HG03378 (cell line): ENCODE results near the gene OR52N4.
"Not testable (repeated sequence)": the region's sequence is repeated elsewhere in the genome, so short reads cannot be mapped to it uniquely, and the experiment has no call there.

Experiments
- ATAC-seq: cut with Tn5 transposase; IDR thresholded peaks from one replicate; pipeline ENCODE4 v1.9.1; 2021; ENCODE audit warnings: mild to moderate bottlenecking, moderate library complexity; ENCODE audit not compliant: unreplicated experiment

OR52N4 gene

DNA sequence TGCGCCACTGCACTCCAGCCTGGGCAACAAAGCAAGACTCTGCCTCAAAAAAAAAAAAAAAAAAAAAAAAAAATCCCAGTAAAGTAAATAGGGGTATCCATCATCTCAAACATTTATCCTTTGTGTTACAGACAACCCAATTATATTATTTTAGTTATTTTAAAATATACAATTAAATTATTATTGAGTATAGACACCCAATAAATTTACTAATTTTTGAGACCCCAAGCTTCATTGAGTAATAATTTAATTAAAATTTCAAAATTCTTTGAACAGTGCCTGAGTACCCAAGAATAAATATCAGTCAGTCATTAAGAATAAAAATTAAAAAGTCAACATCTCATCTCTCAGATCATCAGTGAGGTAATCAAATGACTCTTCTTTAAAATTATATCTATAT is at the start of gene OR52N4:
OR52N4 (plus strand) TSS at position 301 of the 400 bp plus-strand sequence. CDS start 498 bp downstream, outside the sequence.
- no peak for ATAC-seq

DNA sequence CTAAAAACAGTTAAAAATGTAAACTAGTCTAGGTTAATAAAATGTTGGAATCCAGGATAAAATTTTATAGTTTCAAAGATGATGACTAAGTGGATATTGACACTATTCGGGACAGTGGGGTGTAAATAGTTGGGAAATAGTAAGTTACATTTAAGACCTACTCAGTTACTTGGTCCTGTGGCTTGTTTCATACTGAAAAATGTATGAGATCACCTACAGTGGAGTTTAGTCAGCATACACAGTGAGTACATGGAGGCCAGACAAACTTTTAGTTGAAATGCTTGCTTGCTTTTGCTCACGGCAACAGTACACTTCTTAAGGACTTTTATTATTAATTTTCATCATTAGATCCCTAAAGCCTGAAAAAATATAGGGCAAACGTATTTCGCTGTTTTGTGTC is 48.4 kb upstream of the OR52N4 start:
- ATAC-seq: no peak

DNA sequence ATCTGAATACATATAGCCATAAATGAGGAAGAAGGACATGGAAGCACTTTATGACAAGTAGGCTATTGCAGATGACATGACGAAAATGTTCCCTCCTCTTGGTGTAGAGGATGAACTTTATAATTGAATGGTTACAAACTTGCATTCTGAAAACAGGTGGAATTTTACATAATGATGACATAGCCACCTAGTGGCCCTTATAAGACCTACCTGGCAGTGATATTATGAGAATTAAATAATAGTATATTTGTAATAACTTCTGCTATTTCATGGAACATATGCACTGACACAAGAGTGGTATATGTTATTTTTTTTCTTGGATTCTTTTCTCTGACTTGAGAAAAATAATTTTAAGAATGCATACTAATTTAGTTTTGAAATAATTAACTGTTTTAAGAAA is 41.5 kb upstream of the OR52N4 start:
- ATAC-seq: no peak

DNA sequence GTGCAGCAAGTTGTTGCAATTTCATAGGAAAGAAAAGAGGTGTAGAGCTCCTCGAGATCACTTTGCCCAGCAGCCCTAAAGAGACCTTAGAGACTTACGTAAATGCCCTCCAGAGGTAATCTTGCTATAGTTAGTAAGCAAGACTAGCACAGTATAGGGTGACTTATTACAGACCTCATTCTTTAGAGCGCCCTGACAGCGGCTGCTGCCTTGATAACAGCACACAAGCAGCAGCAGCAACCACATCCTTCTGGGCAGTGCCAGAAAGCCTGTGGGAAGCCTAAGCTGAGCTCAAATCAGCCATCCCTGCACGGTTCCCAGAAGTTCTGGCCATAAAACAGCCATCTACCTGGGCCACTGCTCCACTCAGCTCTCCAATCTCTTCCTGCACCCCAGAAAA is 40.3 kb upstream of the OR52N4 start:
- no peak for ATAC-seq

DNA sequence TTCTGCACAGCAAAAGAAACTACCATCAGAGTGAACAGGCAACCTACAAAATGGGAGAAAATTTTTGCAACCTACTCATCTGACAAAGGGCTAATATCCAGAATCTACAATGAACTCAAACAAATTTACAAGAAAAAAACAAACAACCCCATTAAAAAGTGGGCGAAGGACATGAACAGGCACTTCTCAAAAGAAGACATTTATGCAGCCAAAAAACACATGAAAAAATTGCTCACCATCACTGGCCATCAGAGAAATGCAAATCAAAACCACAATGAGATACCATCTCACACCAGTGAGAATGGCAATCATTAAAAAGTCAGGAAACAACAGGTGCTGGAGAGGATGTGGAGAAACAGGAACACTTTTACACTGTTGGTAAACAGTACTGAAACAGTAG is 37.5 kb upstream of the OR52N4 start:
- ATAC-seq: not testable (repeated sequence)

DNA sequence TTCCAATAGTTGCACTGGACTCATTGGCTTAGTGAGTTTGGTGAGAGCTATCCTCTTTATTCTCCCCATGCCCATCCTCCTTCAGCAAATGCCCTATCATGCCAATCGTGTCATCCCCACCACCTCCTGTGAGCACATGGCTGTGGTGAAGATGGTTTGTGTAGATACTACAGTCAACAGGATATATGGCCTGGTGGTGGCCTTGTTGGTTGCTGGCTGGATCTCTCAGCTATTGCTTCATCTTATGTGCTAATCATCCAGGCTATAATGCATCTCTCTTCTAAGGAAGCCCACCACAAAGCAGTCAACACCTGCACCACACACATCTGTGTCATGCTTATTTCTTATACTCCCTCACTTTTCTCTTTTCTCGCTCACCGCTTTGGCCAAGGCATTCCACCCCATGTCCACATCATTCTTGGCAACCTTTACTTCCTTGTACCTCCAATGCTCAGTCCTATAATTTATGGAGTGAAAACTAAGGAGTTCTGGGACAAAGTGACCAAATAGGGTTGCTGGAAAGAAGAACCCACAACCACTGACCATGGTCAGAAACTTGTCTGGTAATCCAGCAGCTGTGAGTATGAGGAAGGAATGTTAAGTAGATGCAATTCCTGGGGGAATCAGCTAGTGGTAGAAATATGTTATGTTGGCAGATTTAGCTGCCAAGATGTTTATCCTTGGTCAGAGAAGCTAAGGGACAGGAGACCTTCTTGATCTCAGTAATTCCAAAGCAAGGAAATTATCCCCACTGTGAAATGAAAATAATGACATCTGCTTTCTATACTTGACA is 34.1 kb upstream of the OR52N4 start:
- ATAC-seq: no peak

DNA sequence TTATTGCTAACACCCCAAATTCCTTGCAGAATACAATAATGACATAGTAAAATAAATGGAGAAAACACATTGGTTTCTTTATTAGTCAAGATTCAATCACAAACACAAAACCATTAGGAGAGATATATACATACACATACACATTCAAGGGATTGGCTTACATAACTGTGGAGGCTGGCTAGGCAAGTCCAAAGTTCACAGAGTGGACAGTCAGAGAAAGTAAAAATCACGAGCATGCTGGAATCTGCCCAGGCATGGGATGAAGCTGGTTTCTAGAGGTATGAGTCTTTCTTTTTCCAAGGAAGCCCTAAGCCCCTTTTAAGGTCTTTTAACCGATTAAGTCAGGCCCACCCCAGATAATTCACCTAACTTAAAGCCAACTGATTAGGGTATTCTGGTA is 31.4 kb upstream of the OR52N4 start:
- ATAC-seq: no peak

DNA sequence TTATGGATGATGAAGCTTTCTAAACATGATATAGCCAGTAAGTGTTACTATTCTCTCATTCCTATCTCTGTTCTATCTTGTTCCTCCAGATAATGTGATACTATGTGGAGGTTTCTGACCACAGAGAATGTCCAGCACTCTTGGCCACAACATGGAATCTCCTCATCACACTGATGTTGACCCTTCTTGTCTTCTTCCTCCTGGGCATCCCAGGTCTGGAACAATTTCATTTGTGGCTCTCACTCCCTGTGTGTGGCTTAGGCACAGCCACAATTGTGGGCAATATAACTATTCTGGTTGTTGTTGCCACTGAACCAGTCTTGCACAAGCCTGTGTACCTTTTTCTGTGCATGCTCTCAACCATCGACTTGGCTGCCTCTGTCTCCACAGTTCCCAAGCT is 27.7 kb upstream of the OR52N4 start:
- ATAC-seq: no peak

DNA sequence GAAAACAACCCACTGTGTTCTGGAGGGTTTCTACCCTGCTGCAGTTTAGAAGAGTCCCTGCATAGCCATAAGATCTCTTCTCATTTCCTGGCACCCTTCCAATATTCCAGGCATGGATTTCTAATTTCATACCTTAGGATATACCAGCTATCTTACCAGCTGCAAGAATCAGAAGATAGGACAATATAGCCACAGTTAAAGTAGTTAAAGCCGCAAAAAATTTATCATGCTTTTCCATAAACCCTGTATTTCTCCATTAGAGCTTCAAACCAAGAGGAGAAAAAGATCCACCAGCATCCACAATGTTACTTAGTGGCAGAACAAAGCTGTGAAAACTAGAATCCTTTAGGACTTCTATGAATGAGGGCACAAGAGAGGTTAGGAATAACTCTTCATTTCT is 26.4 kb upstream of the OR52N4 start:
- no peak for ATAC-seq

DNA sequence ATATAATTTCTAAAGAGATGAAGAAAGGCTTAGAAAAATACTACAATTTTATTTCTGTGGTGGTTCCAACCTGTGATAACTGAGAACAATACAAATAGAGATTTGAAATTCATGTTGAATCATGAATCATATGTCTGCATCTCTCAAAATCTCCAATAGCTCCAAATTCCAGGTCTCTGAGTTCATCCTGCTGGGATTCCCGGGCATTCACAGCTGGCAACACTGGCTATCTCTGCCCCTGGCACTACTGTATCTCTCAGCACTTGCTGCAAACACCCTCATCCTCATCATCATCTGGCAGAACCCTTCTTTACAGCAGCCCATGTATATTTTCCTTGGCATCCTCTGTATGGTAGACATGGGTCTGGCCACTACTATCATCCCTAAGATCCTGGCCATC is 17.6 kb upstream of the OR52N4 start, which contains the start of gene OR56B1:
OR56B1 (plus strand) TSS at position 53 of the 400 bp plus-strand sequence; CDS start at position 122, 69 bp downstream.
- no peak for ATAC-seq

DNA sequence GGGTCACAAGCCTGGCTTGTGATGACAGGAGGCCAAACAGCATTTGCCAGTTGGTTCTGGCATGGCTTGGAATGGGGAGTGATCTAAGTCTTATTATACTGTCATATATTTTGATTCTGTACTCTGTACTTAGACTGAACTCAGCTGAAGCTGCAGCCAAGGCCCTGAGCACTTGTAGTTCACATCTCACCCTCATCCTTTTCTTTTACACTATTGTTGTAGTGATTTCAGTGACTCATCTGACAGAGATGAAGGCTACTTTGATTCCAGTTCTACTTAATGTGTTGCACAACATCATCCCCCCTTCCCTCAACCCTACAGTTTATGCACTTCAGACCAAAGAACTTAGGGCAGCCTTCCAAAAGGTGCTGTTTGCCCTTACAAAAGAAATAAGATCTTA is 17.0 kb upstream of the OR52N4 start:
- ATAC-seq: no peak

DNA sequence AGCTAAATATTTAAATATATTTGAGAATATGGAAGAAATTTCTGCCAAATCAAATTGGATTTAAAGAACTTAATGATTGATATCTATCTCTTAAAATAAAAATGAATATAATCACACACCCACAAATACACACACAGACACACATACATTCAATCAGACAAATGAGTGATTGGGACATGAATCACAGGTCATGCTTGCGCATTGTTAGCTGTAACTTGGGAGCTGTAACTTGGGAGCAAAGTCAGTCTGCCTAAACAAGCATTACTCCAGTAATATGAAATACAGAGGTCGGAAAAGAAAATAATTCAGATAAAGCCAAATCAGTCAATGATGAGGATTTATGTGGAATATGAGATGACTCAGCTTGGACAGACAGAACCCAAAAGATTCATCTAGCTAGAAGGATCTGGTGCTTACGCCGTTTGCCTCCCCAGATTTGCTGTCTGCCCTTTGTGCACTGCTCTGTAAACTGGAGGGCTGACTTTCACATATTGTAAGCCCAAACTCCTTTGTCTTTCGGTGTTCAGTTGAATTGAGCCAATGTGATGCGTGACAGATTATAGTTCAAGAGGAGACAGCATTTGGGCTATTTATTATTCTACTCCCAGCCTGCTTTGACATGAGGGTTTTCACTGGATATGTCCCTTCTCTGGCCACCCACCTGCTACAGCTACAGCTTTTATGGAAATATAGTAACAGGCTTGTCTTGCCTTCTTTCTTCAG is 16.2 kb upstream of the OR52N4 start:
- ATAC-seq: no peak

DNA sequence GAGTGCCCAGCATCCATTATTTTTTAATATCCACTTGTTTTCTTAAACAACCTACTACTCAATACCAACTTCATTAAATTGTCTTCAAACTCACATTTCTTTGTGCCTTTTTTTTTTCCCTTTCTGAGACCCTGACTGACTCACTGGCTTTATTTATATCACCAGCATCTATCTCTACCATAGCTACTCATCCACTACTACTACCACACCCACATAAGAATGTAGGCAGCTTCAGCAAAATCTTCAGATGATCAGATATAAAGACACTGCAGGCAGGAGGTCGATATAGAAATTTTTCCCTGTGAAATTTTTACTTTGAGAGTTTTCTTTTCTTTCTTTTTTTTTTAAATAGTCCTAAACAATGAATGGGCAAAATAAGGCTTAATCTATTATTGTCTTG is 15.6 kb upstream of the OR52N4 start:
- ATAC-seq: no peak

DNA sequence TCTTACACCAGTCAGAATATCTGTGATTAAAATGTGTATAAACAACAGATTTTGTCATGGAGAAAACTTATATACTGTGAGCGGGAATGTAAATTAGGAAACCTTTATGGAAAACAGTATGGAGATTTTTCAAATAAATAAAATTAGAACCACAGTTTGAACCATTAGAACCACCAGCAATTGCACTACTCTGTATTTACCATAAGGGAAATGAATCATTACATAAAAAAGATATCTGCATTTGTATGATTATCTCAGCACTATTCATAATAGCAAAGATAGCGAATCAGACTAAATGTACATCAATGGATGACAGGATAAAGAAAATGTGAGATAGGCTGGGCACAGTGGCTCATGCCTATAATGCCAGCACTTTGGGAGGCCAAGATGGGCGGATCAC is 7.4 kb upstream of the OR52N4 start:
- no peak for ATAC-seq

DNA sequence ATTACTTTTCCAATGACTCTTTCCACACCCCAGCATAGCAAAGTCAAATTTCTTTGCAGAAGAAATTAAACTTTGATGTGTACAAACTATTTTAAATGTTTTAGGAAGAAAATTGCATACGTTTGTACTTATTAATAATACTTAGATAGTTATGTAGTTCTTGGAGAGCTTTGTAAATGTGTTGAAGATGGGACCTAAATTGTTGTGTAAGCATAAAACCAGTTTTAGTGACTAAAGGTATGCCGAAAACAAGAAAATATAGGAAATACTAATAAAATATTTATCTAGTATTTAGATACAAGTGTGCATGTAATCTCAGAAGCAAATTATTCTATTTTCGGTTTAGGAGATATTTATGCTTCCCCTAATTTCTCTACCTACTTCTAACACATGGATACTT is 4.2 kb upstream of the OR52N4 start:
- ATAC-seq: no peak

DNA sequence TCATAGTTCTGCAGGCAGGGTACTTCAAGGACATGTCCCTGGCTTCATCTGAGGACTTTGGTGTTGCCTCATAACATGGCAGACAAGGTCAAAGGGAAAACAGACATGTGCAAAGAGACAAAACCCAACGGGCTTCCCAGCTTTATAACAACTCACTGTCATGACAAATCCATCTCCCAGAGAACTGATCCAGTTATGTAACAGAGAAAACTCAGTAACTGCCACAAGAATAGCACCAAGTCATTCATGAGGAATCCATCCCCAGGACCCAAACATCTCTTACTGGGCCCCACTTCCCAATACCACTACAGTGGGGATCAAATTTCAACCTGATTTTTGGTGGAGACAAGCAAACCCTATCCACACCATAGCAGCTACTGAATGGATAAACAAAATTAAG is 13.0 kb downstream of the OR52N4 start:
- ATAC-seq: no peak

DNA sequence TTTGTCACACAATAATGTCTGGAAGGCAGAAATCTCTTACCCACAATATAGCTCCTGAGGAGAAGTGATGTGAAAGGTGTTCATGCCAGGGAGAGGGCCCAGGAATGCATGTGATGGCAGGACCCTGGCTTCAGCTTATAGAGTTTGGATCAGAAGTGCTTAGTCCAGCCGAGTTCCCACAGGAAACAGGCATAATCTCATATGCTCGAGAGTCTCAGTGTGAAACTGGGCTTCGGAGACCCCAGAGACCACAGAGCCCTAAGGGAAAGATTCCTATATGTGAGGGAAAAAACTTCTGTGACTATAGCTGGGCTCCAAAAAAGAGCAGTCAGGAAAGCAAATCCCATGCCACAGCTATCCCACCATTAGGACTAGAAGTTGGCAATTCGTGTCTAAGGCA is 29.2 kb downstream of the OR52N4 start, which contains the start of gene OR52N5:
OR52N5 (minus strand) TSS at position 101 of the 400 bp plus-strand sequence. CDS start 4,721 bp downstream, outside the sequence.
- no peak for ATAC-seq

DNA sequence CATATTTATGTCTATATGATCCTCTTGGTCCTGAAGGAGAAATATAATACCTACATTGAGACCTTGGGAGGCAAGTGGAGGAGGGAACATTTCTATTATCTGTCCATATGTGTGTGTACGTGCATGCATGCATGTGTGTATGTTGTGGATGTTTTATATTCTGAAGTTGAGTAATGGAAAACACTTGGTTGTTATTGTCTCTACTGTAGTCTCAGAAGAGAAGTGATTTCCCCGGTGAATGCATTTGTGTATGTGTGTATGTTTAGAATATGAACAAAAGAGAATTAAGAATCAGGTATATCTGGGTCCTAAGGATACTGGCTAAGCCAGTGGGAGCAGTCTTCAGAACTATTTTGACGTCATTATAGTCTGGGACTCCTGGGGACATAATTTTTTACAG is 37.1 kb downstream of the OR52N4 start, which contains the start of gene OR52N1:
OR52N1 (minus strand) TSS at position 101 of the 400 bp plus-strand sequence. CDS start 2,449 bp downstream, outside the sequence.
- ATAC-seq: no peak

DNA sequence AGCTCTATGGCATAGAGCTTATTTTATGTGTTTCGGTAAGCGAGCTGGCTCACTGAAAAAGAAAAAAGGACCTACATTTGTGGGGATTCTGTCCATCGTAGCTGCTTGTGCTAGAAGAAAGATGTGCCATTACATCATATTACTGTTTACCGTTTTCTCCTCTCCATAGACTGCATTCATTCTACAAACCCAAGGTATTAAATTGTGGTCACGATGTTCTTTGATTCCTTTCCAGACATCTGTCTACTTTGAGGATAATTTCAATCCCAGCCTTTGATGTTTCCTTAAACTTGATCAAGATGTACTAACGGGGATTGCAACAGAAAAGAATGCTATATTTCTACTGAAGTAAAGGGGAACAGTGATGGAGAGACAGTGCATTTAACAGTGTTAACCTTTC is 42.5 kb downstream of the OR52N4 start:
- ATAC-seq: no peak

DNA sequence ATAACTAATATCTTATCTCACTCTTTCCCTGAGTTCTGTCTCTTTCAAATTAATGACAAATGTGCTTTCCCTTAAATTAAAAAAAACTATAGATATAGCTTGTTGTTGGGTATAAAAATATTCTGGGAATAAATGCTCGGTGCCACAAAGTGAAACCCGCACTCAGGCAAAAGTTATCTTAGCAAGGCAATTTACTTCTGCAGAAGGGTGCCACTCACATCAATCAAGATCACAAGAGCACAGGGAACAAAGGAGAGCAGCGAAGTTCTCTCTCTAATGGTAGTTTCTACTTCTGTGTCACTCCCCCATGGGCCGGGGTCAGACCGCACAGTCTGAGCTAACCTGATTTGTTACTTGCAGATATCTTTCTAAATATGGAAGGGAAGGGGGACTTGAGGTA is 49.9 kb downstream of the OR52N4 start:
- no peak for ATAC-seq
